Liver (tissue), 3 donors: Measurements from ENCODE around the gene PTRH2.

Experiments used
- CTCF ChIP-seq: fragments of 150-350 bp; IDR thresholded peaks from 2 replicates; pipeline ENCODE4 v1.5.1; 2017; ENCODE audit warnings: improper control_type of control experiment, low read depth, low read length; ENCODE audit not compliant: missing input control
- GABPA ChIP-seq, 2 donors: IDR thresholded peaks in 1 of 2; conservative IDR thresholded peaks in 1 of 2; 2 replicates each; pipeline ENCODE4 v1.6.1; 2016; ENCODE audit warnings: antibody characterized with exemption in 2 of 2, mild to moderate bottlenecking in 1 of 2, moderate library complexity in 1 of 2
- HNF4A ChIP-seq, 2 donors: conservative IDR thresholded peaks; 2 replicates each; pipeline ENCODE4 v1.6.1; 2016; ENCODE audit warnings: antibody characterized with exemption in 2 of 2, mild to moderate bottlenecking in 2 of 2
- JUND ChIP-seq, 2 donors: IDR thresholded peaks; 2 replicates each; pipeline ENCODE4 v1.6.1; 2016; ENCODE audit warnings: antibody characterized with exemption in 2 of 2
- MAX ChIP-seq: IDR thresholded peaks from 2 replicates; pipeline ENCODE4 v1.6.1; 2016; ENCODE audit warnings: antibody characterized with exemption
- RAD21 ChIP-seq, 2 donors: IDR thresholded peaks; 2 replicates each; pipeline ENCODE4 v1.6.1; 2016; ENCODE audit warnings: antibody characterized with exemption in 2 of 2, mild to moderate bottlenecking in 2 of 2
- REST ChIP-seq: IDR thresholded peaks from 2 replicates; pipeline ENCODE4 v1.6.1; 2016; ENCODE audit warnings: antibody characterized with exemption, mild to moderate bottlenecking
- RXRA ChIP-seq, 2 donors: IDR thresholded peaks; 2 replicates each; pipeline ENCODE4 v1.6.1; 2017 to 2018; ENCODE audit warnings: antibody characterized with exemption in 2 of 2, mild to moderate bottlenecking in 1 of 2
- TAF1 ChIP-seq: conservative IDR thresholded peaks from 2 replicates; pipeline ENCODE4 v1.6.1; 2016; ENCODE audit warnings: antibody characterized with exemption, mild to moderate bottlenecking
- YY1 ChIP-seq: IDR thresholded peaks from 2 replicates; pipeline ENCODE4 v1.6.1; 2016; ENCODE audit warnings: antibody characterized with exemption, mild to moderate bottlenecking
- ZBTB33 ChIP-seq: IDR thresholded peaks from 2 replicates; pipeline ENCODE4 v1.6.1; 2016; ENCODE audit warnings: antibody characterized with exemption
- donor health status: healthy.
- donor health status: healthy.

- TF ChIP-seq CTCF (no peak), REST (no peak), MAX (no peak), YY1 (no peak), TAF1 (no peak), JUND (IDR thresholded peaks at IDR 0.05) (no peak), RAD21 (IDR thresholded peaks at IDR 0.05) (no peak), GABPA (IDR thresholded peaks at IDR 0.05 in 1 of 2, conservative IDR thresholded peaks at IDR 0.05 in 1 of 2) (no peak), HNF4A (conservative IDR thresholded peaks at IDR 0.05) (no peak), ZBTB33 (no peak), RXRA (IDR thresholded peaks at IDR 0.05) (no peak)
These were observed 12.9 kb downstream of the PTRH2 start for GRCh38 chr17:59694344-59694743.
